Trophoblast cell (in vitro differentiated cells and primary cell): ENCODE results near the gene SBNO2.

Source experiments
- DNase-seq, 2 donors: peaks; one replicate each; pipeline ENCODE4 v3.0.0-alpha.2; 2016
- H2AFZ ChIP-seq: 2 replicates; pipeline ENCODE4 v1.6.1; 2013; ENCODE audit warnings: low read length, moderate library complexity, mild to moderate bottlenecking; ENCODE audit not compliant: insufficient read depth, poor library complexity
- H2AK5ac ChIP-seq: 2 replicates; pipeline ENCODE4 v1.6.1; 2013; ENCODE audit warnings: mild to moderate bottlenecking, low read length
- H2BK120ac ChIP-seq: 2 replicates; pipeline ENCODE4 v1.6.1; 2013; ENCODE audit warnings: low read length, mild to moderate bottlenecking, moderate library complexity; ENCODE audit not compliant: insufficient read depth, poor library complexity
- H2BK12ac ChIP-seq: 2 replicates; pipeline ENCODE4 v1.6.1; 2013; ENCODE audit warnings: mild to moderate bottlenecking, low read length, moderate library complexity
- H2BK5ac ChIP-seq: 2 replicates; pipeline ENCODE4 v1.6.1; 2013; ENCODE audit warnings: low read length, low read depth, moderate library complexity, mild to moderate bottlenecking; ENCODE audit not compliant: poor library complexity
- H3K14ac ChIP-seq: 2 replicates; pipeline ENCODE4 v1.6.1; 2013; ENCODE audit warnings: mild to moderate bottlenecking, low read length
- H3K18ac ChIP-seq: 2 replicates; pipeline ENCODE4 v1.6.1; 2013; ENCODE audit warnings: mild to moderate bottlenecking, low read length
- H3K23ac ChIP-seq: 2 replicates; pipeline ENCODE4 v1.6.1; 2013; ENCODE audit warnings: low read length
- H3K27ac ChIP-seq: 2 replicates; pipeline ENCODE4 v1.5.1; 2013; ENCODE audit warnings: low read depth, mild to moderate bottlenecking, inconsistent platforms, low read length, moderate library complexity
- H3K27me3 ChIP-seq: 2 replicates; pipeline ENCODE4 v1.6.1; 2013; ENCODE audit warnings: inconsistent platforms, mild to moderate bottlenecking, low read length, moderate library complexity; ENCODE audit not compliant: insufficient read depth
- H3K36me3 ChIP-seq, 2 experiments: 1 replicate in 1 of 2; 2 replicates in 1 of 2; pipeline ENCODE4 v1.6.1; 2013; ENCODE audit warnings: low read length in 2 of 2, mild to moderate bottlenecking in 2 of 2, moderate library complexity in 1 of 2; ENCODE audit not compliant: insufficient read depth in 2 of 2, control insufficient read depth in 1 of 2
- H3K4ac ChIP-seq: 2 replicates; pipeline ENCODE4 v1.6.1; 2013; ENCODE audit warnings: low read depth, mild to moderate bottlenecking, low read length, moderate library complexity
- H3K4me1 ChIP-seq, 2 experiments: 1 replicate in 1 of 2; 2 replicates in 1 of 2; pipeline ENCODE4 v1.6.1; 2013; ENCODE audit warnings: low read length in 2 of 2, mild to moderate bottlenecking in 2 of 2, moderate library complexity in 1 of 2; ENCODE audit not compliant: insufficient read depth in 2 of 2, control insufficient read depth in 1 of 2
- H3K4me2 ChIP-seq: 2 replicates; pipeline ENCODE4 v1.6.1; 2013; ENCODE audit warnings: inconsistent platforms, mild to moderate bottlenecking, low read length, moderate library complexity
- H3K4me3 ChIP-seq: 2 replicates; pipeline ENCODE4 v1.5.1; 2013; ENCODE audit warnings: mild to moderate bottlenecking, low read depth, low read length, inconsistent platforms
- H3K79me1 ChIP-seq: one replicate; pipeline ENCODE4 v1.6.1; 2013; ENCODE audit warnings: low read length
- H3K79me2 ChIP-seq: 2 replicates; pipeline ENCODE4 v1.6.1; 2013; ENCODE audit warnings: low read length, mild to moderate bottlenecking; ENCODE audit not compliant: control insufficient read depth, insufficient read depth, poor library complexity
- H3K9ac ChIP-seq: 2 replicates; pipeline ENCODE4 v1.6.1; 2013; ENCODE audit warnings: mild to moderate bottlenecking, low read length
- H3K9me3 ChIP-seq: 2 replicates; pipeline ENCODE4 v1.6.1; 2013; ENCODE audit warnings: low read depth, mild to moderate bottlenecking, control low read depth, inconsistent platforms, low read length; ENCODE audit not compliant: insufficient read depth
- H4K12ac ChIP-seq: 2 replicates; pipeline ENCODE4 v1.6.1; 2013; ENCODE audit warnings: low read depth, mild to moderate bottlenecking, low read length, moderate library complexity
- H4K8ac ChIP-seq: 2 replicates; pipeline ENCODE4 v1.6.1; 2013; ENCODE audit warnings: low read depth, mild to moderate bottlenecking, low read length, moderate library complexity
- H4K91ac ChIP-seq: one replicate; pipeline ENCODE4 v1.6.1; 2013; ENCODE audit warnings: low read depth, mild to moderate bottlenecking, low read length, moderate library complexity
- WGBS: extraction: QIAGEN DNeasy Blood & Tissue Kit; methylation state at CpG from one replicate; pipeline ENCODE4 v1.1.7; 2013; ENCODE audit warnings: missing lambda C conversion rate; ENCODE audit not compliant: insufficient read length, insufficient coverage; ENCODE audit errors: extremely low coverage; 5-methylcytosine and 5-hydroxymethylcytosine counted together

Gene SBNO2

GRCh38 chr19:1094655-1094977 is 79.5 kb downstream of the SBNO2 start:
- WGBS, result no CpG with 5 or more reads among the region's 19 CpGs
- H3K36me3 ChIP-seq, result peaks cover 34% of the 10 kb centered on the region in 2 experiments
- peak overlapping the region; percentile 72 for H3K18ac ChIP-seq
- peak overlapping the region; percentile 96 for H3K4me3 ChIP-seq
- H3K23ac ChIP-seq, result no peak overlapping the region
- H2AFZ ChIP-seq, result peak overlapping the region; percentile 35
- peaks cover 14% of the 10 kb centered on the region for H3K79me2 ChIP-seq
- peaks cover 15% of the 10 kb centered on the region for H3K79me1 ChIP-seq
- H2BK5ac ChIP-seq, result peak overlapping the region; percentile 16
- H4K8ac ChIP-seq, result peak overlapping the region; percentile 44
- H3K27ac ChIP-seq, result no peak overlapping the region
- H2BK12ac ChIP-seq, result no peak overlapping the region
- peak overlapping the region; percentile 33 for H4K91ac ChIP-seq
- peaks cover 20 to 22% of the 10 kb centered on the region in 2 experiments for H3K4me1 ChIP-seq
- H2BK120ac ChIP-seq, result peak overlapping the region; percentile 36
- no peak overlapping the region for H4K12ac ChIP-seq
- peak overlapping the region; percentile 78 for H3K14ac ChIP-seq
- peak overlapping the region; percentile 100 for H3K4ac ChIP-seq
- peak overlapping the region; percentile 96 for H3K4me2 ChIP-seq
- no peak for DNase-seq
- H3K27me3 ChIP-seq, result no peaks in the 10 kb centered on the region
- H3K9me3 ChIP-seq, result no peaks in the 10 kb centered on the region
- H3K9ac ChIP-seq, result peak overlapping the region; percentile 94
- H2AK5ac ChIP-seq, result peak overlapping the region; percentile 60

DNA sequence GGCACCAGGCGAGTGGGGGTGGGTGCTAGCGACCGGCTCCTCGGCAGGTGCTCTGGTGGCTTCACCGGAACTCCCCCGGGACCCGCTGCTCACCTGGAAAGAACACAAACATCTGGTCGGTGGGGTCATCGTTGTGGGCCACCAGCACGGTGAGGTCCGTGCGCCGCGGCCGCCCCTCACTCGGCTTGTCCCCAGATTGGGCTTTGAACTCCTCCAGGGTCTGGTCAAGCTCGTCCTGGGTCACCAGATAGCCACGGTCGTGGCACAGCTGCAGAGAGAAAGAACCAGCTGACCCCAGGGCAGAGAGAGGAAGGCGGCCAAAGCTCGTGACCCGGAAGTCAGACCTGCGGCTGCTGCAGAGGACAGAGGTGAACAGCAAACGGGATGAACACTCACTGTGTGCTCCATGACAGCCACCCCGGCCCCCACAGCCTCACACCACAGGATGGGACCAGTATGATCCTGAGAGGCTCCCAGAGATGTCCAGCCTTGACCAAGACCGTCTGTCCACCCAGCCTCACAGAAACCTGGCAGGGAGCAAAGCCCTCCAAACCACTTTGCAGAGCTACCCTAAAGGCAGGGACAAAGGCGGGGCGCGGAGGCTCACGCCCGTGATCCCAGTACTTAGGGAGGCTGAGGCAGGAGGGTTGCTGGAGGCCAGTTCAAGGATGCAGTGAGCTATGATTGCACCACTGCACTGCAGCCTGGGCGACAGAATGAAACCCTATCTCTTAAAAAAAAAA is 80.1 kb downstream of the SBNO2 start:
- Histone ChIP-seq H4K8ac (no peak overlapping the region), H3K4me2 (peak overlapping the region; percentile 96), H3K27ac (no peak overlapping the region), H4K12ac (peak overlapping the region; percentile 65), H3K79me1 (peaks cover 14% of the 10 kb centered on the region), H3K4me1 (peaks cover 18 to 21% of the 10 kb centered on the region in 2 experiments), H2BK5ac (no peak overlapping the region), H4K91ac (no peak overlapping the region), H3K36me3 (peaks cover 40 to 41% of the 10 kb centered on the region in 2 experiments), H3K79me2 (peaks cover 14% of the 10 kb centered on the region), H3K9me3 (no peaks in the 10 kb centered on the region), H2AK5ac (no peak overlapping the region), H2AFZ (peak overlapping the region; percentile 10), H3K23ac (no peak overlapping the region), H3K27me3 (no peaks in the 10 kb centered on the region), H3K18ac (peak overlapping the region; percentile 16), H3K4me3 (peak overlapping the region; percentile 96), H3K9ac (peak overlapping the region; percentile 83), H2BK12ac (no peak overlapping the region), H2BK120ac (no peak overlapping the region), H3K14ac (peak overlapping the region; percentile 2), H3K4ac (peak overlapping the region; percentile 100)
- WGBS, result no CpG with 5 or more reads among the region's 32 CpGs
- no peak for DNase-seq

DNA sequence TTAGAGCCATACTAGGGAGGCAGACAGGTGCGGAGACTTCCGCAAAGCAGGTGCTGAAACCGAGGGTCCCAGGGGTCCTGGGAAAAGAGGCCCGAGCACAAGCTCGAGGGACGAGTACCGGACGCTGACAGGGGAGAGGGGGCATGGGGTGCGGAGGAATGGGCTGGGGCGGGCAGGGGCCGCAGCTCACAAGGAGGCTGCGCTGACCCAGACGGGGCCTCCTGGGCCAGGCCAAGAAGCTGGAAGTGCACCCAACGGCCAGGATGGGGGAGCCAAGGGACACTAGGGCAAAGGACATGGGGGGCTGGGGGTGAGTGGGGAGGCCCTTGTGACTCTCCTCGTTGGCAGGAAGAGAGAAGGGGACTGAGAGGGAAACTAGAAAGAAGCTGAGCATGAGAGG is 80.7 kb downstream of the SBNO2 start:
- Histone ChIP-seq H3K4me1 (peaks cover 12 to 15% of the 10 kb centered on the region in 2 experiments), H2BK12ac (no peak overlapping the region), H2BK5ac (no peak overlapping the region), H3K18ac (no peak overlapping the region), H3K4me3 (no peak overlapping the region), H4K8ac (no peak overlapping the region), H3K9me3 (no peaks in the 10 kb centered on the region), H4K12ac (no peak overlapping the region), H3K79me2 (peaks cover 14% of the 10 kb centered on the region), H3K36me3 (peaks cover 46 to 47% of the 10 kb centered on the region in 2 experiments), H4K91ac (no peak overlapping the region), H3K4ac (no peak overlapping the region), H3K27ac (no peak overlapping the region), H3K9ac (no peak overlapping the region), H3K14ac (no peak overlapping the region), H3K79me1 (peaks cover 11% of the 10 kb centered on the region), H2AK5ac (no peak overlapping the region), H2AFZ (no peak overlapping the region), H3K23ac (no peak overlapping the region), H3K27me3 (no peaks in the 10 kb centered on the region), H2BK120ac (no peak overlapping the region), H3K4me2 (no peak overlapping the region)
- no peak for DNase-seq
- no CpG with 5 or more reads among the region's 15 CpGs for WGBS

DNA sequence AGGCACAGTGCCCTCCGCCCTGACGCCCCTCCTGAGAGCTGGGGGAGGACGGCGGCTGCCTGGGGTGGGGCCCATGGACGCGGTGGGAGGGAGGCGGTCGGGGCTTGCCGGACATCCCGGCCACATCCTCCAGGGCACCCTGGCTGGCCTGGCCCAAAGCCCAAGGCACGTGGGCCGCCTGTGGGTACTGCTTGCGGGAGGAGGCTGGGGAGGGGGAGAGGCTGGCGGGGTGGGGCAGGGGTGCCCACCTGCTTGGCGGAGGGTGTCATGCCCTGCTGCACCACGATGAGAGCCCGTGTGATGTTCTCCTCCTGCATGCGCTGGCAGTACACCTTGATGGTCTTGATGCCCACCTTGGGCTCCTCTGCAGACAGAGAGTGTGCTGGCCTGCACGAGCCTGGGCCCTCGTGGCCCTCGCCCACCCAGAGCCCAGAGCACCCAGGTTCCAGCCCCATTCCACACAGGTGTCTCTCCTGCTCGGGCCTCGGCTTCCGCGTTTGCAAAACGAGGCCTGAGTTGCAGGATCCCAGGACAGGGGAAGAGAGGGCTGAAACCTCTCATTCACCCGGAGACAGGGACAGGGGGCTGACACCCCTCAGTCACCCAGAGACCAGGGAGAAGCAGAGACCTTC is 82.4 kb downstream of the SBNO2 start:
- Histone ChIP-seq H2AK5ac (no peak overlapping the region), H3K79me1 (peaks cover 6% of the 10 kb centered on the region), H3K4me1 (peaks cover 7 to 10% of the 10 kb centered on the region in 2 experiments), H2BK12ac (no peak overlapping the region), H3K4ac (no peak overlapping the region), H2BK120ac (no peak overlapping the region), H4K8ac (no peak overlapping the region), H3K18ac (no peak overlapping the region), H3K4me2 (no peak overlapping the region), H3K79me2 (peaks cover 14% of the 10 kb centered on the region), H3K9me3 (no peaks in the 10 kb centered on the region), H3K4me3 (peak overlapping the region; percentile 23), H3K27ac (no peak overlapping the region), H2BK5ac (no peak overlapping the region), H4K91ac (no peak overlapping the region), H4K12ac (no peak overlapping the region), H2AFZ (no peak overlapping the region), H3K9ac (no peak overlapping the region), H3K14ac (no peak overlapping the region), H3K23ac (no peak overlapping the region), H3K27me3 (no peaks in the 10 kb centered on the region), H3K36me3 (peaks cover 58 to 61% of the 10 kb centered on the region in 2 experiments)
- DNase-seq, result no peak
- WGBS, result no CpG with 5 or more reads among the region's 27 CpGs
